ENCODE results near the gene HIPK2.

Gene HIPK2

DNA sequence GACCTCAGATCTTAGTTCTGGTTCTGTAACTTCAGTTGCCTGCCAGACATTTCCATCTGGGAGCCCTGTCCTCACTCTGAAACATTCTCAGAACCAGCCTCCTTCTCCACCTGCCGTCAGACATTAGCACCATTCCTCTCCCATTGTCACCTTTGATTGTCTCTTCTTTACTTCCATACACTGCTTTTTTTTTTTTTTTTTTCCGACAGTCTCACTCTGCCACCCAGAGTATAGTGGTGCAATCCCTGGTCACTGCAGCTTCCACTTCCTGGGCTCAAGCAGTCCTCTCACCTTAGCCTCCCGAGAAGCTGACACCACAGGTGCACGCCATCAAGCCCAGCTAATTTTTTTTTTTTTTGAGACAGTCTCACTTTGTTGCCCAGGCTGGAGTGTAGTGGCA, 21.1 kb upstream of the HIPK2 start:
- TF ChIP-seq ISL1 (CRISPR knock-in tag; IDR thresholded peaks at IDR 0.05) (no peak), SNAI2 (CRISPR knock-in tag; IDR thresholded peaks at IDR 0.05) (no peak), ZNF8 (CRISPR knock-in tag; IDR thresholded peaks at IDR 0.05) (no peak), TOX (CRISPR knock-in tag; IDR thresholded peaks at IDR 0.05; ENCODE audit: borderline replicate concordance) (no peak), BACH2 (CRISPR knock-in tag; IDR thresholded peaks at IDR 0.05; ENCODE audit: borderline replicate concordance) (no peak), ZFP30 (CRISPR knock-in tag; IDR thresholded peaks at IDR 0.05) (no peak), ZC3H10 (CRISPR knock-in tag; IDR thresholded peaks at IDR 0.05) (no peak), RARB (CRISPR knock-in tag; IDR thresholded peaks at IDR 0.05) (no peak)
- no peak for ATAC-seq

GRCh38 chr7:139798221-139798620, 20.4 kb upstream of the HIPK2 start:
- no peak for TF ChIP-seq ZC3H10 (CRISPR knock-in tag; IDR thresholded peaks at IDR 0.05)
- ATAC-seq = no peak

DNA sequence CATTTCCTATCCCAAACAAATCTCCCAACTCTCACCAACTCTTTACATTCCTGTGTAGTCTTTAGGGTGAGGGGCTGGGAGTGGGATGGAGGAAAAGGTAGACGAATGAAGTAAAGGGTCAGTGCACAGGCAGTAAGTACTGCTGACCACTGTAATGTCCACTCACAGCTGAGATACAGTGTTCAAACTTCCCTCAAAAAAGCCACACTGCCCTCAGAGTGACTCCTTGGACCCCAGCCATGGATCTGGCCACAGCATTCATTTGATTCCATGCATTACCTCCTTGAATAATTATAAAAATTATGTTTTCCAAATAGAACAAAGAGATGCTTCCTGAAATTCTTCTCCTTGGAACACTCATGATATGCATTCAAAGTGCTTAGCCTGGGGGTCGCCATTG, 19.8 kb upstream of the HIPK2 start:
- TF ChIP-seq OSR1 (CRISPR knock-in tag; IDR thresholded peaks at IDR 0.05) = no peak
- no peak for TF ChIP-seq ISL1 (CRISPR knock-in tag; IDR thresholded peaks at IDR 0.05)
- no peak for TF ChIP-seq ZFP3 (CRISPR knock-in tag; IDR thresholded peaks at IDR 0.05)
- TF ChIP-seq, protein P1, sequence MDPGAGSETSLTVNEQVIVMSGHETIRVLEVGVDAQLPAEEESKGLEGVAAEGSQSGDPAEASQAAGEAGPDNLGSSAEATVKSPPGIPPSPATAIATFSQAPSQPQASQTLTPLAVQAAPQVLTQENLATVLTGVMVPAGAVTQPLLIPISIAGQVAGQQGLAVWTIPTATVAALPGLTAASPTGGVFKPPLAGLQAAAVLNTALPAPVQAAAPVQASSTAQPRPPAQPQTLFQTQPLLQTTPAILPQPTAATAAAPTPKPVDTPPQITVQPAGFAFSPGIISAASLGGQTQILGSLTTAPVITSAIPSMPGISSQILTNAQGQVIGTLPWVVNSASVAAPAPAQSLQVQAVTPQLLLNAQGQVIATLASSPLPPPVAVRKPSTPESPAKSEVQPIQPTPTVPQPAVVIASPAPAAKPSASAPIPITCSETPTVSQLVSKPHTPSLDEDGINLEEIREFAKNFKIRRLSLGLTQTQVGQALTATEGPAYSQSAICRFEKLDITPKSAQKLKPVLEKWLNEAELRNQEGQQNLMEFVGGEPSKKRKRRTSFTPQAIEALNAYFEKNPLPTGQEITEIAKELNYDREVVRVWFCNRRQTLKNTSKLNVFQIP (CRISPR knock-in tag; IDR thresholded peaks at IDR 0.05; ENCODE audit: borderline replicate concordance, low read depth) = no peak
- TF ChIP-seq TCF4 (CRISPR knock-in tag; IDR thresholded peaks at IDR 0.05; ENCODE audit: borderline replicate concordance) = no peak
- TF ChIP-seq TOX (CRISPR knock-in tag; IDR thresholded peaks at IDR 0.05; ENCODE audit: borderline replicate concordance) = no peak
- TF ChIP-seq CSDC2 (CRISPR knock-in tag; IDR thresholded peaks at IDR 0.05) = no peak
- no peak for ATAC-seq

DNA sequence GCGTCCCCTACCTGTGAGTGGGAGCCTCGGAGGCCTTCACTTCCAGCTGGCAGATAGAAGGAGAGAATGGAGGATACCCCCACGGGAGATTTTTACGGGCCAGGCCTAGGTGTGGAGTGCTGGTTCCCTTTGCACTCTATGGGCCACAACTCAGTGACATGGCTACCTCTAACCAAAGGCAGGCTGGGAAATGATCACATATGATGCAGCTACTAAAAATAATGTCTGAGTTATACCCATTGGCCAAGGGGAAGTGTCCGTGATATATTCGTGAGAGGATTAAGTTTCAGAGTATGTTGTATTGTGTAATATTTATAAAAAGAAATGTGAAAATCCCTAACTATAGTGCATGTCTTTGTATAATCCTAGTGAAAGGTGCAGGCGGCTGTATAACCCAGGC, 13.5 kb upstream of the HIPK2 start:
- no peak for TF ChIP-seq ZNF8 (CRISPR knock-in tag; IDR thresholded peaks at IDR 0.05)
- ATAC-seq = no peak

- no peak for ATAC-seq
- TF ChIP-seq ZC3H10 (CRISPR knock-in tag; IDR thresholded peaks at IDR 0.05) = no peak
- TF ChIP-seq ZNF8 (CRISPR knock-in tag; IDR thresholded peaks at IDR 0.05) = no peak
- no peak for TF ChIP-seq GLIS3 (CRISPR knock-in tag; IDR thresholded peaks at IDR 0.05)
- no peak for TF ChIP-seq PPARA (CRISPR knock-in tag; IDR thresholded peaks at IDR 0.05; ENCODE audit: borderline replicate concordance)
- no peak for TF ChIP-seq ARNTL (CRISPR knock-in tag; IDR thresholded peaks at IDR 0.05; ENCODE audit: borderline replicate concordance, low read depth)
- TF ChIP-seq, protein P2, sequence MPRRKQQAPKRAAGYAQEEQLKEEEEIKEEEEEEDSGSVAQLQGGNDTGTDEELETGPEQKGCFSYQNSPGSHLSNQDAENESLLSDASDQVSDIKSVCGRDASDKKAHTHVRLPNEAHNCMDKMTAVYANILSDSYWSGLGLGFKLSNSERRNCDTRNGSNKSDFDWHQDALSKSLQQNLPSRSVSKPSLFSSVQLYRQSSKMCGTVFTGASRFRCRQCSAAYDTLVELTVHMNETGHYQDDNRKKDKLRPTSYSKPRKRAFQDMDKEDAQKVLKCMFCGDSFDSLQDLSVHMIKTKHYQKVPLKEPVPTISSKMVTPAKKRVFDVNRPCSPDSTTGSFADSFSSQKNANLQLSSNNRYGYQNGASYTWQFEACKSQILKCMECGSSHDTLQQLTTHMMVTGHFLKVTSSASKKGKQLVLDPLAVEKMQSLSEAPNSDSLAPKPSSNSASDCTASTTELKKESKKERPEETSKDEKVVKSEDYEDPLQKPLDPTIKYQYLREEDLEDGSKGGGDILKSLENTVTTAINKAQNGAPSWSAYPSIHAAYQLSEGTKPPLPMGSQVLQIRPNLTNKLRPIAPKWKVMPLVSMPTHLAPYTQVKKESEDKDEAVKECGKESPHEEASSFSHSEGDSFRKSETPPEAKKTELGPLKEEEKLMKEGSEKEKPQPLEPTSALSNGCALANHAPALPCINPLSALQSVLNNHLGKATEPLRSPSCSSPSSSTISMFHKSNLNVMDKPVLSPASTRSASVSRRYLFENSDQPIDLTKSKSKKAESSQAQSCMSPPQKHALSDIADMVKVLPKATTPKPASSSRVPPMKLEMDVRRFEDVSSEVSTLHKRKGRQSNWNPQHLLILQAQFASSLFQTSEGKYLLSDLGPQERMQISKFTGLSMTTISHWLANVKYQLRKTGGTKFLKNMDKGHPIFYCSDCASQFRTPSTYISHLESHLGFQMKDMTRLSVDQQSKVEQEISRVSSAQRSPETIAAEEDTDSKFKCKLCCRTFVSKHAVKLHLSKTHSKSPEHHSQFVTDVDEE (CRISPR knock-in tag; IDR thresholded peaks at IDR 0.05) = no peak
- TF ChIP-seq ZFP30 (CRISPR knock-in tag; IDR thresholded peaks at IDR 0.05) = no peak
- TF ChIP-seq, protein P1 (CRISPR knock-in tag; IDR thresholded peaks at IDR 0.05; ENCODE audit: borderline replicate concordance, low read depth) = no peak
- TF ChIP-seq ZNF565 (CRISPR knock-in tag; conservative IDR thresholded peaks at IDR 0.05; ENCODE audit: low read depth) = no peak
- no peak for TF ChIP-seq CSRNP3 (CRISPR knock-in tag; IDR thresholded peaks at IDR 0.05)
- no peak for TF ChIP-seq TCF4 (CRISPR knock-in tag; IDR thresholded peaks at IDR 0.05; ENCODE audit: borderline replicate concordance)
- TF ChIP-seq ZNF70 (CRISPR knock-in tag; IDR thresholded peaks at IDR 0.05) = no peak
- TF ChIP-seq ESRRG (CRISPR knock-in tag; IDR thresholded peaks at IDR 0.05) = no peak
These were observed 6.8 kb upstream of the HIPK2 start for GRCh38 chr7:139784648-139785047.
